Activated T-helper 1 cell treated with anti-CD3 and anti-CD28 coated beads, Interleukin-2, amount 50 U/mL, for 16 hours (primary cell): ENCODE results near the gene CD180.
"Not testable (repeated sequence)": the region's sequence is repeated elsewhere in the genome, so short reads cannot be mapped to it uniquely, and the experiment has no call there.

Source experiments
- DNase-seq, 2 donors: peaks; one replicate each; pipeline ENCODE4 v3.0.0-alpha.2; 2020; ENCODE audit warnings: low read depth in 1 of 2, low spot score in 1 of 2

Gene CD180

GRCh38 chr5:67189931-67190330 lies 6.7 kb downstream of the CD180 start:
- DNase-seq, result no peak

- no peak for DNase-seq
Measured at GRCh38 chr5:67189079-67189354, 7.6 kb downstream of the CD180 start.

- no peak for DNase-seq
Measured at GRCh38 chr5:67188274-67189078, 8.1 kb downstream of the CD180 start.

- no peak for DNase-seq
Measured at GRCh38 chr5:67187006-67187715, 9.4 kb downstream of the CD180 start.

GRCh38 chr5:67183859-67184258 lies 12.7 kb downstream of the CD180 start:
- no peak for DNase-seq

GRCh38 chr5:67182301-67182790 lies 14.3 kb downstream of the CD180 start:
- no peak for DNase-seq

- DNase-seq, result no peak
Measured at GRCh38 chr5:67181648-67182221, 14.9 kb downstream of the CD180 start.

GRCh38 chr5:67179697-67180361 lies 16.8 kb downstream of the CD180 start:
- no peak for DNase-seq

- DNase-seq, result no peak
Measured at GRCh38 chr5:67178966-67179365, 17.6 kb downstream of the CD180 start.

GRCh38 chr5:67178085-67178484 lies 18.5 kb downstream of the CD180 start:
- no peak for DNase-seq

GRCh38 chr5:67176936-67177335 lies 19.7 kb downstream of the CD180 start:
- no peak for DNase-seq

GRCh38 chr5:67173959-67174358 lies 22.6 kb downstream of the CD180 start:
- DNase-seq, result no peak

GRCh38 chr5:67173351-67173750 lies 23.2 kb downstream of the CD180 start:
- DNase-seq, result not testable (repeated sequence)

GRCh38 chr5:67170767-67171166 lies 25.8 kb downstream of the CD180 start:
- no peak for DNase-seq

GRCh38 chr5:67168069-67168468 lies 28.5 kb downstream of the CD180 start:
- no peak for DNase-seq

GRCh38 chr5:67166460-67167285 lies 29.9 kb downstream of the CD180 start:
- peak; percentile 41 to 61 for DNase-seq

- DNase-seq, result peak; percentile 61 to 62
Measured at GRCh38 chr5:67165526-67166459, 30.8 kb downstream of the CD180 start.

GRCh38 chr5:67164856-67165525 lies 31.6 kb downstream of the CD180 start:
- DNase-seq, result no peak
